H1 (cell line): ENCODE data around the gene RFPL2. TPM values are rescaled to one million over a fixed set of nuclear protein-coding genes. Genes with fewer than 3 reads are reported as not detected.

Experiments used
- CTCF ChIA-PET: fragments of 300-600 bp; sonication (Branson Sonifier 250); formaldehyde crosslinking; loops from one replicate; lab custom pipeline; 2021; ENCODE audit not compliant: partially characterized antibody; lab: Charles Lee
- POLR2A ChIA-PET: fragments of 300-600 bp; sonication (Branson Sonifier 250); formaldehyde crosslinking; loops from one replicate; lab custom pipeline; 2021; ENCODE audit warnings: inconsistent platforms; ENCODE audit not compliant: partially characterized antibody; lab: Charles Lee
- DNase-seq, 2 experiments: peaks; one replicate each; pipeline versions ENCODE4 v3.0.0 to v3.0.0-alpha.2; 2010 to 2022; ENCODE audit warnings: low spot score in 2 of 2, low read depth in 1 of 2, mixed read lengths in 1 of 2
- FAIRE-seq: peaks from 2 replicates; lab custom pipeline; 2011; peaks lifted over from hg19 to GRCh38; lab: Jason Lieb, UNC
- H2AFZ ChIP-seq: 2 replicates; pipeline ENCODE4 v1.8.1; 2012; ENCODE audit warnings: low read length, inconsistent platforms
- H2AK5ac ChIP-seq: 2 replicates; pipeline ENCODE4 v1.6.1; 2013; ENCODE audit warnings: low read depth, low read length
- H2BK120ac ChIP-seq: replicated peaks from 2 replicates; pipeline ENCODE3; 2013; ENCODE audit warnings: low read depth, low read length, inconsistent platforms
- H2BK12ac ChIP-seq: 2 replicates; pipeline ENCODE4 v1.6.1; 2013; ENCODE audit warnings: low read depth, low read length
- H2BK15ac ChIP-seq: 2 replicates; pipeline ENCODE4 v1.6.1; 2013; ENCODE audit warnings: low read length
- H2BK20ac ChIP-seq: 2 replicates; pipeline ENCODE4 v1.6.1; 2013; ENCODE audit warnings: low read length
- H2BK5ac ChIP-seq: 2 replicates; pipeline ENCODE4 v1.6.1; 2013; ENCODE audit warnings: low read depth, low read length
- H3K14ac ChIP-seq: 2 replicates; pipeline ENCODE4 v1.6.1; 2013; ENCODE audit warnings: inconsistent platforms; ENCODE audit not compliant: insufficient read length
- H3K18ac ChIP-seq: 2 replicates; pipeline ENCODE4 v1.6.1; 2013; ENCODE audit warnings: low read length; ENCODE audit errors: extremely low read depth
- H3K23ac ChIP-seq: 2 replicates; pipeline ENCODE4 v1.6.1; 2013; ENCODE audit warnings: inconsistent platforms; ENCODE audit not compliant: insufficient read length
- H3K23me2 ChIP-seq: 2 replicates; pipeline ENCODE4 v1.6.1; 2013; ENCODE audit warnings: low read depth, low read length
- H3K27ac ChIP-seq: 2 replicates; pipeline ENCODE4 v1.6.1; 2011; ENCODE audit warnings: low read depth, low read length, inconsistent platforms
- H3K27me3 ChIP-seq, 4 experiments: replicated peaks in 1 of 4; 1 replicate in 1 of 4; 2 replicates in 3 of 4; pipeline versions ENCODE4 v1.6.1 to v1.8.1; 2011 to 2013; ENCODE audit warnings: low read length in 3 of 4, mild to moderate bottlenecking in 3 of 4, inconsistent platforms in 2 of 4, mixed read lengths in 2 of 4, moderate library complexity in 1 of 4; ENCODE audit not compliant: control insufficient read depth in 3 of 4, insufficient read depth in 3 of 4; ENCODE audit errors: extremely low read depth in 1 of 4
- H3K36me3 ChIP-seq, 4 experiments: 2 replicates each; pipeline versions ENCODE4 v1.6.1 to v1.8.1; 2011 to 2013; ENCODE audit warnings: mild to moderate bottlenecking in 4 of 4, low read length in 3 of 4, moderate library complexity in 2 of 4, control low read depth in 1 of 4, inconsistent platforms in 1 of 4; ENCODE audit not compliant: insufficient read depth in 4 of 4, control insufficient read depth in 2 of 4
- H3K4ac ChIP-seq: replicated peaks from 2 replicates; pipeline ENCODE3; 2013; ENCODE audit warnings: low read length, low read depth, mixed read lengths, inconsistent platforms; ENCODE audit not compliant: insufficient read length
- H3K4me1 ChIP-seq, 4 experiments: replicated peaks in 1 of 4; 1 replicate in 1 of 4; 2 replicates in 3 of 4; pipeline versions ENCODE4 v1.6.1 to v1.8.1; 2011 to 2013; ENCODE audit warnings: low read length in 3 of 4, inconsistent platforms in 2 of 4, mixed read lengths in 1 of 4; ENCODE audit not compliant: insufficient read depth in 4 of 4, control insufficient read depth in 3 of 4
- H3K4me2 ChIP-seq, 2 experiments: 2 replicates each; pipeline versions ENCODE4 v1.6.1 to v1.8.1; 2011 to 2013; ENCODE audit warnings: low read depth in 2 of 2, low read length in 2 of 2, control low read depth in 1 of 2, inconsistent platforms in 1 of 2, mild to moderate bottlenecking in 1 of 2; ENCODE audit not compliant: insufficient read depth in 1 of 2
- H3K4me3 ChIP-seq, 4 experiments: fragments of 200-600, 300-600 bp in 1 of 4; sonication (generic), shearing (Covaris generic), sonication (Bioruptor Twin) in 1 of 4; 2 replicates each; pipeline versions ENCODE4 v1.5.1 to v1.8.1; 2011 to 2016; ENCODE audit warnings: low read length in 4 of 4, low read depth in 3 of 4, control low read depth in 2 of 4, inconsistent platforms in 2 of 4, mild to moderate bottlenecking in 2 of 4, mixed read lengths in 1 of 4, moderate library complexity in 1 of 4; ENCODE audit not compliant: insufficient read depth in 2 of 4; ENCODE audit errors: extremely low read depth in 1 of 4
- H3K56ac ChIP-seq: replicated peaks from 2 replicates; pipeline ENCODE3; 2013; ENCODE audit warnings: low read depth, mild to moderate bottlenecking, mixed read lengths, low read length, inconsistent platforms; ENCODE audit not compliant: insufficient read length
- H3K79me1 ChIP-seq: 2 replicates; pipeline ENCODE4 v1.6.1; 2013; ENCODE audit warnings: low read depth, low read length, control low read depth
- H3K79me2 ChIP-seq, 2 experiments: 2 replicates each; pipeline versions ENCODE4 v1.6.1 to v1.8.1; 2012 to 2013; ENCODE audit warnings: low read length in 2 of 2, mild to moderate bottlenecking in 2 of 2, inconsistent platforms in 1 of 2; ENCODE audit not compliant: insufficient read depth in 2 of 2, control insufficient read depth in 1 of 2
- H3K9ac ChIP-seq, 4 experiments: replicated peaks in 1 of 4; 1 replicate in 1 of 4; 2 replicates in 3 of 4; pipeline versions ENCODE4 v1.6.1 to v1.8.1; 2011 to 2013; ENCODE audit warnings: low read depth in 3 of 4, low read length in 3 of 4, control low read depth in 2 of 4, mild to moderate bottlenecking in 2 of 4, moderate library complexity in 2 of 4, inconsistent platforms in 1 of 4; ENCODE audit errors: extremely low read depth in 1 of 4
- H3K9me3 ChIP-seq, 2 experiments: 2 replicates each; pipeline versions ENCODE4 v1.6.1 to v1.8.1; 2012 to 2013; ENCODE audit warnings: mild to moderate bottlenecking in 2 of 2, moderate library complexity in 2 of 2, control low read depth in 1 of 2, inconsistent platforms in 1 of 2, low read depth in 1 of 2, low read length in 1 of 2, mixed read lengths in 1 of 2; ENCODE audit not compliant: insufficient read depth in 2 of 2
- H4K20me1 ChIP-seq, 2 experiments: replicated peaks in 1 of 2; 2 replicates each; pipeline versions ENCODE3 to v1.8.1; 2011 to 2013; ENCODE audit warnings: inconsistent platforms in 2 of 2, low read length in 2 of 2, mild to moderate bottlenecking in 1 of 2; ENCODE audit not compliant: insufficient read depth in 2 of 2, control insufficient read depth in 1 of 2
- H4K5ac ChIP-seq: 2 replicates; pipeline ENCODE4 v1.6.1; 2013; ENCODE audit warnings: low read length, low read depth, mixed read lengths, inconsistent platforms; ENCODE audit not compliant: insufficient read length
- H4K8ac ChIP-seq: 2 replicates; pipeline ENCODE4 v1.8.0; 2013; ENCODE audit warnings: mild to moderate bottlenecking, moderate library complexity, low read length, inconsistent platforms; ENCODE audit not compliant: insufficient read depth; ENCODE audit errors: extremely low read depth
- H4K91ac ChIP-seq: replicated peaks from 2 replicates; pipeline ENCODE3; 2013; ENCODE audit warnings: low read length, mixed read lengths, inconsistent platforms; ENCODE audit not compliant: insufficient read length
- SP1 ChIP-seq: IDR thresholded peaks from 2 replicates; pipeline ENCODE4 v1.6.1; 2011; ENCODE audit warnings: low read depth, low read length
- WGBS, 2 experiments: shearing (Covaris generic) in 1 of 2; methylation state at CpG; one replicate each; pipeline versions ENCODE4 v1.1.6 to v1.1.7; 2013 to 2015; ENCODE audit warnings: low lambda C conversion rate in 2 of 2, mixed read lengths in 2 of 2, inconsistent platforms in 1 of 2, low coverage in 1 of 2, missing lambda C conversion rate in 1 of 2; ENCODE audit not compliant: insufficient replicate concordance in 2 of 2, insufficient coverage in 1 of 2, insufficient read length in 1 of 2; ENCODE audit errors: extremely low coverage in 1 of 2, missing lambda C conversion rate in 1 of 2; 5-methylcytosine and 5-hydroxymethylcytosine counted together
- polyA plus RNA-seq, 7 experiments: library from polyadenylated mRNA; depleted of rRNA in 3 of 7; stranded (reverse) in 5 of 7; unstranded in 2 of 7; fragments of >200 nt in 5 of 7; fragments of 200-250 nt in 2 of 7; gene quantifications; 1 replicate in 5 of 7; 2 replicates in 1 of 7; 4 replicates in 1 of 7; pipeline versions ENCODE4 v1.2.1 to v1.2.3, GENCODE V29; 2011 to 2013; ENCODE audit warnings: missing spikeins in 2 of 7, mixed read lengths in 2 of 7
- total RNA-seq: library from RNA; stranded (reverse); fragmentation: NEBNext Ultra II Directional; extraction: Animal tissue kit (Norgen Biotek cat#: 25700); gene quantifications from 2 replicates; pipeline ENCODE4 v1.2.1, GENCODE V29; 2021

Gene RFPL2
- total and polyA plus RNA-seq, 2 of the 8 experiments (the other 6 are each of a cell fraction or from before 2014, with no cell fraction given): 0.15 to 0.19 TPM

DNA sequence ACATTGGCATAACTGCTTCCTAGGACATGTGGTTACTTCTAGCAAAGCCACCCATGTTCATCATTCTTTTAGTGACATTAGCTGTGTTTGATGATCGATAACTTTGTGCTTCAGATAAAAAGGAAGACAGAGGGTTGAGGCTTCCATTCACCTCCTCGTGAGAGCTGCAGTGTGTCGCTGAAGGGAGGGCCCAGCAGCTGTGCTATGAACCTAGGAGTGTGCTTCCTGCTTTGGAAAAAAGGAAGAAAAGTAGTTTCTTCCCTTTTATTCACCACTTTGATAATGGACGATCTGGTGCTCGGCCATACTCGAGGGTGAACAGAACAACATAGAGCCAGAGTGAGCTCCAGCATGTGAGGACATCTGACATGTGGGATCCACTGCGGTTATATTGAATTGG lies 6.1 kb upstream of the RFPL2 start:
- Histone ChIP-seq H3K27ac (no peak overlapping the region), H3K4me2 (no peak overlapping the region), H3K14ac (no peak overlapping the region), H3K4ac (no peak overlapping the region), H3K4me1 (peaks cover 0 to 9% (median 4%) of the 10 kb centered on the region in 4 experiments; a peak in 4 of 7 replicates), H3K56ac (no peak overlapping the region), H2BK120ac (no peak overlapping the region), H3K79me1 (no peaks in the 10 kb centered on the region), H4K8ac (no peak overlapping the region), H2BK5ac (no peak overlapping the region), H2BK15ac (no peak overlapping the region), H3K27me3 (peaks cover 0 to 7% (median 3%) of the 10 kb centered on the region in 4 experiments; a peak in 4 of 7 replicates), H3K9me3 (no peaks in the 10 kb centered on the region), H2BK20ac (no peak overlapping the region), H3K23me2 (no peaks in the 10 kb centered on the region), H2BK12ac (no peak overlapping the region), H3K18ac (no peak overlapping the region), H3K4me3 (no peak overlapping the region), H2AK5ac (no peak overlapping the region), H4K20me1 (peaks cover 0 to 3% of the 10 kb centered on the region in 2 experiments), H3K23ac (no peak overlapping the region)
- no peak for DNase-seq
- ChIA-PET POLR2A (no interaction called here), CTCF (interaction anchor here (0.6 to 3.3 kb wide), 9 partner anchors 9 to 732 kb away, joined by 3 to 16 read pairs (median 3); no protein-coding TSS in a partner anchor)
- 90% methylated on average over 7 of the region's 7 CpGs; no CpG with 5 or more reads in 1 of the 2 experiments for WGBS, 2 experiments
- no peak for TF ChIP-seq SP1
- TF ChIP-seq, all 59 proteins: peak for 0
- Histone ChIP-seq H3K36me3 (no peaks in the 10 kb centered on the region), H4K91ac (no peak overlapping the region), H2AFZ (no peak overlapping the region), H3K79me2 (no peaks in the 10 kb centered on the region), H4K5ac (no peak overlapping the region), H3K9ac (no peak overlapping the region)
- no peak for FAIRE-seq
